ENCODE measurements around the gene FANCE.
"Not testable (repeated sequence)": the region's sequence is repeated elsewhere in the genome, so short reads cannot be mapped to it uniquely, and the experiment has no call there.

DNA sequence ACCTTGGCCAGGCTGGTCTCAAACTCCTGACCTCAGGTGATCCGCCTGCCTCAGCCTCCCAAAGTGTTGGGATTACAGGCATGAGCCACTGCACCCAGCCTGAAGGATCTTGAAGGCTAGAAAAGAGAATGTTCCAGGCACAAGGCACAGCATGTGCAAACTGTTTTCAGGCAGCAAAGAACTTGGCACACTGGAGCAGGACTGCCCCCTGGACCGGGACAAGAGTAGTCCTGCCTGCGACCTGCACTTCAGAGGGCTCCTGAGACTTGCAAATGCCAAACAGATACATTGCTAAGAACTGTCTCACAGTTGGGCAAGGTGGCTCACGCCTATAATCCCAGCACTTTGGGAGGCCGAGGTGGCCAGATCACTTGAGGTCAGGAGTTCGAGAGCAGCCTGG is 63.8 kb downstream of the FANCE start:
- TF ChIP-seq, protein P1, sequence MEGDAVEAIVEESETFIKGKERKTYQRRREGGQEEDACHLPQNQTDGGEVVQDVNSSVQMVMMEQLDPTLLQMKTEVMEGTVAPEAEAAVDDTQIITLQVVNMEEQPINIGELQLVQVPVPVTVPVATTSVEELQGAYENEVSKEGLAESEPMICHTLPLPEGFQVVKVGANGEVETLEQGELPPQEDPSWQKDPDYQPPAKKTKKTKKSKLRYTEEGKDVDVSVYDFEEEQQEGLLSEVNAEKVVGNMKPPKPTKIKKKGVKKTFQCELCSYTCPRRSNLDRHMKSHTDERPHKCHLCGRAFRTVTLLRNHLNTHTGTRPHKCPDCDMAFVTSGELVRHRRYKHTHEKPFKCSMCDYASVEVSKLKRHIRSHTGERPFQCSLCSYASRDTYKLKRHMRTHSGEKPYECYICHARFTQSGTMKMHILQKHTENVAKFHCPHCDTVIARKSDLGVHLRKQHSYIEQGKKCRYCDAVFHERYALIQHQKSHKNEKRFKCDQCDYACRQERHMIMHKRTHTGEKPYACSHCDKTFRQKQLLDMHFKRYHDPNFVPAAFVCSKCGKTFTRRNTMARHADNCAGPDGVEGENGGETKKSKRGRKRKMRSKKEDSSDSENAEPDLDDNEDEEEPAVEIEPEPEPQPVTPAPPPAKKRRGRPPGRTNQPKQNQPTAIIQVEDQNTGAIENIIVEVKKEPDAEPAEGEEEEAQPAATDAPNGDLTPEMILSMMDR (IDR thresholded peaks at IDR 0.05; ENCODE audit: insufficient read depth, low read length, poor library complexity, severe bottlenecking): not testable (repeated sequence)
- not testable (repeated sequence) for TF ChIP-seq EZH2phosphoT487 (conservative IDR thresholded peaks at IDR 0.05; ENCODE audit: low read length)

Measured in SU-DHL-6 (cell line).